DOHH2 (cell line): ENCODE data around the gene GPR157.

Experiments used
- EZH2phosphoT487 ChIP-seq: fragments of 200-600 bp; sonication (generic); IDR thresholded peaks from 2 replicates; pipeline ENCODE4 v1.6.1; 2017; ENCODE audit warnings: borderline replicate concordance, mild to moderate bottlenecking, antibody characterized with exemption, low read length, moderate library complexity, mixed read lengths
- TF ChIP-seq, protein P1 (sequence below): fragments of 200-600 bp; sonication (generic); IDR thresholded peaks from one replicate; pipeline ENCODE4 v1.5.1; 2014; ENCODE audit warnings: antibody characterized with exemption, mild to moderate bottlenecking, low read depth, low read length; ENCODE audit not compliant: poor library complexity, severe bottlenecking

GRCh38 chr1:9100471-9101043, 28.3 kb downstream of the GPR157 start:
- TF ChIP-seq EZH2phosphoT487 = no peak
- TF ChIP-seq, protein P1, sequence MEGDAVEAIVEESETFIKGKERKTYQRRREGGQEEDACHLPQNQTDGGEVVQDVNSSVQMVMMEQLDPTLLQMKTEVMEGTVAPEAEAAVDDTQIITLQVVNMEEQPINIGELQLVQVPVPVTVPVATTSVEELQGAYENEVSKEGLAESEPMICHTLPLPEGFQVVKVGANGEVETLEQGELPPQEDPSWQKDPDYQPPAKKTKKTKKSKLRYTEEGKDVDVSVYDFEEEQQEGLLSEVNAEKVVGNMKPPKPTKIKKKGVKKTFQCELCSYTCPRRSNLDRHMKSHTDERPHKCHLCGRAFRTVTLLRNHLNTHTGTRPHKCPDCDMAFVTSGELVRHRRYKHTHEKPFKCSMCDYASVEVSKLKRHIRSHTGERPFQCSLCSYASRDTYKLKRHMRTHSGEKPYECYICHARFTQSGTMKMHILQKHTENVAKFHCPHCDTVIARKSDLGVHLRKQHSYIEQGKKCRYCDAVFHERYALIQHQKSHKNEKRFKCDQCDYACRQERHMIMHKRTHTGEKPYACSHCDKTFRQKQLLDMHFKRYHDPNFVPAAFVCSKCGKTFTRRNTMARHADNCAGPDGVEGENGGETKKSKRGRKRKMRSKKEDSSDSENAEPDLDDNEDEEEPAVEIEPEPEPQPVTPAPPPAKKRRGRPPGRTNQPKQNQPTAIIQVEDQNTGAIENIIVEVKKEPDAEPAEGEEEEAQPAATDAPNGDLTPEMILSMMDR = no peak
